ENCODE results near the gene ELANE.

The ELANE gene

GRCh38 chr19:854549-854948 is 2.4 kb downstream of the ELANE start:
- no peak overlapping the region for H3K4me3 ChIP-seq (ENCODE audit: low read depth, low read length)
- DNase-seq (ENCODE audit: low read depth) = no peak
- TF ChIP-seq, protein P1, sequence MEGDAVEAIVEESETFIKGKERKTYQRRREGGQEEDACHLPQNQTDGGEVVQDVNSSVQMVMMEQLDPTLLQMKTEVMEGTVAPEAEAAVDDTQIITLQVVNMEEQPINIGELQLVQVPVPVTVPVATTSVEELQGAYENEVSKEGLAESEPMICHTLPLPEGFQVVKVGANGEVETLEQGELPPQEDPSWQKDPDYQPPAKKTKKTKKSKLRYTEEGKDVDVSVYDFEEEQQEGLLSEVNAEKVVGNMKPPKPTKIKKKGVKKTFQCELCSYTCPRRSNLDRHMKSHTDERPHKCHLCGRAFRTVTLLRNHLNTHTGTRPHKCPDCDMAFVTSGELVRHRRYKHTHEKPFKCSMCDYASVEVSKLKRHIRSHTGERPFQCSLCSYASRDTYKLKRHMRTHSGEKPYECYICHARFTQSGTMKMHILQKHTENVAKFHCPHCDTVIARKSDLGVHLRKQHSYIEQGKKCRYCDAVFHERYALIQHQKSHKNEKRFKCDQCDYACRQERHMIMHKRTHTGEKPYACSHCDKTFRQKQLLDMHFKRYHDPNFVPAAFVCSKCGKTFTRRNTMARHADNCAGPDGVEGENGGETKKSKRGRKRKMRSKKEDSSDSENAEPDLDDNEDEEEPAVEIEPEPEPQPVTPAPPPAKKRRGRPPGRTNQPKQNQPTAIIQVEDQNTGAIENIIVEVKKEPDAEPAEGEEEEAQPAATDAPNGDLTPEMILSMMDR (IDR thresholded peaks at IDR 0.05; ENCODE audit: low read depth, low read length, missing control alignments) = no peak

GRCh38 chr19:855142-855541 is 3.0 kb downstream of the ELANE start:
- TF ChIP-seq, protein P1 (IDR thresholded peaks at IDR 0.05; ENCODE audit: low read depth, low read length, missing control alignments) = no peak

DNA sequence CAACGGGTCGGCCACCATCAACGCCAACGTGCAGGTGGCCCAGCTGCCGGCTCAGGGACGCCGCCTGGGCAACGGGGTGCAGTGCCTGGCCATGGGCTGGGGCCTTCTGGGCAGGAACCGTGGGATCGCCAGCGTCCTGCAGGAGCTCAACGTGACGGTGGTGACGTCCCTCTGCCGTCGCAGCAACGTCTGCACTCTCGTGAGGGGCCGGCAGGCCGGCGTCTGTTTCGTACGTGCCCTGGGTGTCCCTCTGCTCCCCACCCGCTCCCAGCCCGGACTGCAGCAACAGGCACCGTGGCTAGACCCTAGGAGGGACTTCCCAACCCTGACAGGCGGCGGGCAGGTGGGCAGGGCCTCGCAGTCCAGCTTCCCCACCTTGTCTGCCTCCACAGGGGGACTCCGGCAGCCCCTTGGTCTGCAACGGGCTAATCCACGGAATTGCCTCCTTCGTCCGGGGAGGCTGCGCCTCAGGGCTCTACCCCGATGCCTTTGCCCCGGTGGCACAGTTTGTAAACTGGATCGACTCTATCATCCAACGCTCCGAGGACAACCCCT is 3.5 kb downstream of the ELANE start:
- TF ChIP-seq, protein P1 (IDR thresholded peaks at IDR 0.05; ENCODE audit: low read depth, low read length, missing control alignments) = no peak
- no peak for DNase-seq (ENCODE audit: low read depth)
- no peak overlapping the region for H3K4me3 ChIP-seq (ENCODE audit: low read depth, low read length)

More at GRCh38 chr19:855142-855541, 3.0 kb downstream of the ELANE start:
- no peak for DNase-seq (ENCODE audit: low read depth)
- no peak overlapping the region for H3K4me3 ChIP-seq (ENCODE audit: low read depth, low read length)

- TF ChIP-seq, protein P1 (IDR thresholded peaks at IDR 0.05; ENCODE audit: low read depth, low read length, missing control alignments) = no peak
- no peak overlapping the region for H3K4me3 ChIP-seq (ENCODE audit: low read depth, low read length)
- DNase-seq (ENCODE audit: low read depth) = no peak
Observed at GRCh38 chr19:858284-858683, 6.2 kb downstream of the ELANE start.

DNA sequence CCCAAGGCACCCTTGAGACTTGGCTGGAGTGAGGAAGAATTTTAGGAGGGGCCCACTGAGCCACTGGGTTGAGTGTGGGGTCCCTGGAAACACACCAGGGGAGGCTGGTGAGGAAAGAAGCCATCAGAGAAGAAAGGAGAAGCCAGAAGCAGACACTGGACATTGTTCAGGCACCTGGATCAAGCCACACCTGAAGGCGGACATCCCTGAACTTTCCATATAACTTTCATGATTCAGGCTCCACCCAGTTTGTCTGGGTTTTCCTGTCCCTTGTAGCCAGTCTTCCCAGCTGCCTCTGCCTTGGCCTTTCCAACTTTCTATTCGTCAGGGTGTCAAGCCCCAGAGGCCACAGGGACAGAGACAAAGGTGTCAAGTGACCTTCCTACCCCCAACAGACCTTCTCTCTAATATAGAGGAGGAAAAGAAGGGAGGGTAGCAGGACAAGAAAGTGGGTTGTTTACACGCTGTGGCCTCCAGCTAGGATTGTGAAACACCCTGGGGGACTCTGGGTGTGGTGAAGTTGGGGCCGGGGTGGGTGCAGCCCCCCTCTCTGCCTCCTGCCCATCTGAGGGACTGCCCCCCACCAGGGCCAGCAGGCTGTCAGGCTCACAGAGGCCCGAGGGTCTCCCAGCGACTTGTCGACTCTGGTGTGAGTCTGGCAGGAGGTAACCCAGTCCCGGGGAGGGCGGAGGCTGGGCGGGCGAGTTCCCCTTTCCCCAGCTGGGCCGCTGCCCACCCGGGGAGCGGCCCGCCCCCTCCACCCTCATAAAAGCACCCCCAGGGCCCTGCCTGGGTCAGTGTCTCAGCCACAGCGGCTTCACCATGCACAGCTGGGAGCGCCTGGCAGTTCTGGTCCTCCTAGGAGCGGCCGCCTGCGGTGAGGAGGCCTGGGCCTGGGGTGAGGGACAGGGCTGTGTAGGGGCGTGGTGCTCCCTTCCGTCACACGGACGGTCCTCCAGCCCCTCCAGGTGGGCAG is 7.1 kb downstream of the ELANE start, which contains the start of gene CFD:
Gene CFD (plus strand): TSS at position 797 of the 976 bp plus-strand sequence. CDS start 26 bp downstream, at position 823.
- H3K4me3 ChIP-seq (ENCODE audit: low read depth, low read length) = no peak within 1 kb of the TSS
- DNase-seq (ENCODE audit: low read depth) = no peak
- TF ChIP-seq, protein P1 (IDR thresholded peaks at IDR 0.05; ENCODE audit: low read depth, low read length, missing control alignments) = no peak

- no peak for DNase-seq (ENCODE audit: low read depth)
- TF ChIP-seq, protein P1 (IDR thresholded peaks at IDR 0.05; ENCODE audit: low read depth, low read length, missing control alignments) = no peak
- H3K4me3 ChIP-seq (ENCODE audit: low read depth, low read length) = no peak overlapping the region
Observed at GRCh38 chr19:861141-861755, 9.1 kb downstream of the ELANE start.

Measured in GM12864 (cell line).